ENCODE results near the gene FOXO3.

Gene FOXO3

GRCh38 chr6:108720827-108721226 is 160.1 kb downstream of the FOXO3 start:
- DNase-seq = no peak

DNA sequence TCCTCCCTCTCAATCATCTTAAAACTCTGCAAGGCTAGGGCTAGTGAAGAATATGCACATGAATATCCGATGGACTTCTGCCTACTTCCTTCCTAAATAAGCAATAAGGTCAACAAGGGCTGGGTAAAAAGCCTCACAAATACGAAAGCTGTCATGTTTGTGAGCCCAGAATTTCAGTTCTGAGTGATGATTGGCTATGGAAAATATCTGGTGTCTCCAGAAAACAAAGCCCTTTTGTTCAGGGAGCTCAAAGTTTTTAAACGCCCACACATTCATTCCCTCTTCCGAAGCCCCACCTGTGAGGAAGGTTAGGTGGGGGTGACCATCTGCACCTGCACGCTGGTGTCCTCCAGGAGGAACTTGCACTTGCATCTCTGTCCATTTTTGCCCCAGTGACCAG is 160.6 kb downstream of the FOXO3 start:
- no peak for DNase-seq

DNA sequence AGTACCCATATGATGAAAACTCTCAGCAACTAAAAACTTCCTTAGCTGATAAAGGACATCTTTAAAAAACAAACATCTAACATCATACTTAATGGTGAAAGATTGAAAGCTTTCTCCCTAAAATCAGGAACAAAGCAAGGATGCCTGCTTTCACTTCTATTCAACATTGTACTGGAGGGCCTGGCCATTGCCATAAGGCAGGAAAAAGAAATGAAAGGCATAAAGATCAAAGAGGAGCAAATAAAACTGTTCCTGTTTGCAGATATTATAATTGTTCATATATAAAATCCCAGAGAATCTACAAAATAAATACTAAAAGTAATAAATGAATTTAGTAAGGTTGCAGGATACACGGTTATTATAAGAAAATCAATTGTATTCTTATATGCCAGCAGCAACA is 162.9 kb downstream of the FOXO3 start:
- no peak for DNase-seq

GRCh38 chr6:108726726-108727339 is 166.1 kb downstream of the FOXO3 start:
- DNase-seq = no peak

DNA sequence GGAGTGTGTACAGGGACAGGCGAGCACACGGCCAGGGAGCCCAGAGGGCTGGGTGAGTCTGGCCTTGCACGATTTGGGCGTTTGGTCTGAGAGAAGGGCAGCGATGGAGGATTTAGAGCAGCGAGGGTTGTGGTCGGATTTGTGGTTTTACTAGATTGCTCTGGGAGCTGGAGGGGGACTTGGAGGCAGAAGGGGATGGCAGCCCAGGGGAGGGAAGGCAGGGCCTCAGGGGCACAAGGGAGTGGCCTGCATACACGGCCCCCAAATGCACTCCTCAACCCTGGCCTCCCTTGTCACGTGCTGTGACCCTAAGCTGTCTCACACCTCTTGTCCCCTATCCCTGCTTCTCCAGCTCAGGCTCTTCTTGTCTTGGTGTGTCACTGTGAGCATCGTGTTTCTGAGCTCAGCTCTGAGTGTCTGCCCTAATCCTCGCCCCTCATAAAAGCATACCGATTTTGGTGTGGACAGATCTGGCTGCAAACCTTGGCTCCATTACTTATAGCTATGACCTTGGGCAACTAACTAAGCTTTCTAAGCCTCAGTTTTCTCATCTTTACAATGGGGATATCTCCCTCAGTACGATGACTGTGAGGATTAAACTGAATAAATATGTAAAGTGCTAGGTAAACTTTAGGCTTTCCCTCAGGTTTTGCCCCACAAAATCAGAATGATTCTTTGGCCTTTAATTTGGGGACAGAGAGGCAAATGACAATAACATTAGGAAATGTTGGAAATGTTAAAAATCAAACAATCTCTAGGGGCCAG is 167.4 kb downstream of the FOXO3 start:
- no peak for DNase-seq

- DNase-seq = no peak
Measured at GRCh38 chr6:108728826-108729225, 168.1 kb downstream of the FOXO3 start.

- DNase-seq = no peak
Measured at GRCh38 chr6:108730635-108731515, 170.2 kb downstream of the FOXO3 start.

DNA sequence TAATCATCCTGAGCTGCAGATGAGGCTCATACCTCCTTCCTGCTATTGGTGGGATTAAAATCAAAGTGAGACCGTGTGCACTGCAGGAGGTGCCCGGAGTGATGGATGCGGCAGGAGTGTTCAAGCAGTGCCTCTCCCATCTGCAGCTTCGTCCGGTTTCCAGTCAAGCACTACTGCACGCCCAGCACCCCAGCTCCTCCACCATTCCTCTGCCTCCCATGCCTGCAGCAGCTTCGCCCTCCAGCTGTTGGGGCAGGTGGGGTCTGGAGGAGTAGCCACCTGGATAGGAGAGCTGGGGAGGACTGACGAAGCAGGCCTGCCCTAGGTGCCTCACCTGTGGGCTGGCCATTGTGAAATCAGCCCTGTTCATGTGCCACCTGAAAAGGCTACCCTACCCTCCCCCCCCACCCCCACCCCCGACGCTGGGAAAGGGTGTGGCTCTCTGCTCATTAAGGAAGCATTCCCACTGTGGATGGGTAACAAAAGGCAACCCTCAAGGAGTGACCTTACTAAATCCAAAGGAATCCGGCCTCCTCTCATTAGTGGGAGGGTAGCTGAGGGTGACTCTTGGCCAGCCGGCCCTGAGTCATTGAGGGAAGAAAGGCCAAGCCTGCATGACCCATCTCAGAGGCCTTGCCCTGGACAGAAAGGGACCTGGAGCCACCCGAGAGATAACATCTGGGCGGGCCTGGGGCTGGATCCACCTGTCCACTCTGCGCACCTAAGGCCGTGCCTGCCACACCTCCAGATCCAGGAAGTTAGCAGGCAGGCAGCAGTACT is 171.6 kb downstream of the FOXO3 start:
- no peak for DNase-seq

DNA sequence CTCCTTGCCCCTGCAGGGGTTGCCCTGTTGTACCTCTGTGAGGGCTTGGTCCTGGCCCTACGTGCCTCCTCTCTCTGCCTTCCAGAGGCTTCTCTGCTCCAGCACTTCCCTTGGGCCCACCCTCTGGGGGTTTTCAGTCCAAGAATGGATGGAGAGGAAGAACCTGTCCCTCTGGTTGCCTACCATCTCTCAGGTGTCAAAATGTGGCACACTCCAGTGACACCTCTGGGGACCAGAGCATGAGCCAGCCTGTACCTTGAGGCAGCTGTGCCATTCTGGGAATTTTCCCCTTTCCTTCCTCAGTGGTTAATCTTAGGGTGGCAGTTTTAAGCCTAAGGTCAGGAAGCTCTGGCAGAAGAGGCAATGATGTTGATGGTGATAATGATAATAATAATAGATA is 172.3 kb downstream of the FOXO3 start:
- no peak for DNase-seq

DNA sequence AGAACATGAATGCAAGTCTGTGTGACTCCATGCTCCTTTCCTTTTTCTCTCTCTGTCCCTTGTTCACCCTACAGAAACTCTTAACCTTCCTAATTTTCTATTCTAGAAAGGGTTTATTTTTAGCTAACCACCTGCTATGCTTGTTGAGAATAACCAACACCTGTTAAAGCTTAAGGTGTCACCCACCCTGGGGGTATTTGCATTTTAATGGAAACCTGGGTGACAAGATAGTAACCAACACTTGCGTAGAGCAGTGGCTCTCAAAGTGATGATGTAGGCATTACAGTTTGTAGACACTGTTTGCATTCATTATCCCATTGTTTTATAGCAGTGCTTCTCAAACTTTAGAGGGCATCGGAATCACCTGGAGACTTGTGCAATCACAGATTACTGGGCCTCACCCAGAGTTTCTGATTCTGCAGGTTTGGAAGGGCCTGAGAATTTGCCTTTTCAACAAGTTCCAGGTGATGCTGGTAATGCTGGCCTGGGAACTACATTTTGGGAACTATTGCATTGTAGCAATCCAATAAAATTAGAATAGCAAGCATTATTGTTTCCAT is 173.1 kb downstream of the FOXO3 start:
- no peak for DNase-seq
